Endothelial cell (in vitro differentiated cells): ENCODE results near the gene EP400. TPM values are rescaled to one million over a fixed set of nuclear protein-coding genes. Genes with fewer than 3 reads are reported as not detected.
"Not testable (repeated sequence)": the region's sequence is repeated elsewhere in the genome, so short reads cannot be mapped to it uniquely, and the experiment has no call there.

Source experiments
- DNase-seq: peaks from one replicate; pipeline ENCODE4 v3.0.0; 2021; ENCODE audit warnings: low spot score
- H3K27ac Mint-ChIP-seq: one replicate; pipeline ENCODE4 v1.8.0; 2021; ENCODE audit warnings: mixed read lengths, inconsistent platforms; ENCODE audit not compliant: unreplicated experiment
- H3K27me3 Mint-ChIP-seq: one replicate; pipeline ENCODE4 v1.8.0; 2021; ENCODE audit warnings: mild to moderate bottlenecking, moderate library complexity, mixed read lengths, inconsistent platforms; ENCODE audit not compliant: unreplicated experiment
- H3K36me3 Mint-ChIP-seq: one replicate; pipeline ENCODE4 v1.8.0; 2021; ENCODE audit warnings: mild to moderate bottlenecking, low read depth, mixed read lengths, inconsistent platforms; ENCODE audit not compliant: unreplicated experiment
- H3K4me1 Mint-ChIP-seq: one replicate; pipeline ENCODE4 v1.8.0; 2021; ENCODE audit warnings: mild to moderate bottlenecking, mixed read lengths, inconsistent platforms; ENCODE audit not compliant: unreplicated experiment
- H3K4me3 Mint-ChIP-seq: one replicate; pipeline ENCODE4 v1.8.0; 2021; ENCODE audit warnings: mild to moderate bottlenecking, mixed read lengths, inconsistent platforms; ENCODE audit not compliant: unreplicated experiment
- H3K9me3 Mint-ChIP-seq: one replicate; pipeline ENCODE4 v1.8.0; 2021; ENCODE audit warnings: mixed read lengths, inconsistent platforms; ENCODE audit not compliant: unreplicated experiment
- CTCF ChIP-seq: fragments of 200-600 bp; sonication (generic); IDR thresholded peaks from one replicate; pipeline ENCODE4 v1.5.0; 2021; ENCODE audit warnings: antibody characterized with exemption; ENCODE audit not compliant: unreplicated experiment
- total RNA-seq: library from RNA; stranded (reverse); fragmentation: NEBNext Ultra II Directional; extraction: Animal tissue kit (Norgen Biotek cat#: 25700); gene quantifications from one replicate; pipeline ENCODE4 v1.2.1, GENCODE V29; 2021; ENCODE audit not compliant: unreplicated experiment

EP400 gene
- total RNA-seq, 1 donor from 2014 or later: 66.2 TPM

GRCh38 chr12:131983554-131983953, 33.8 kb downstream of the EP400 start:
- no peaks in the 10 kb centered on the region for H3K9me3 Mint-ChIP-seq
- no peaks in the 10 kb centered on the region for H3K4me1 Mint-ChIP-seq
- H3K36me3 Mint-ChIP-seq: peaks cover 32% of the 10 kb centered on the region
- no peak overlapping the region for H3K27ac Mint-ChIP-seq
- no peak for TF ChIP-seq CTCF
- DNase-seq: no peak
- no peaks in the 10 kb centered on the region for H3K27me3 Mint-ChIP-seq
- H3K4me3 Mint-ChIP-seq: no peak overlapping the region

DNA sequence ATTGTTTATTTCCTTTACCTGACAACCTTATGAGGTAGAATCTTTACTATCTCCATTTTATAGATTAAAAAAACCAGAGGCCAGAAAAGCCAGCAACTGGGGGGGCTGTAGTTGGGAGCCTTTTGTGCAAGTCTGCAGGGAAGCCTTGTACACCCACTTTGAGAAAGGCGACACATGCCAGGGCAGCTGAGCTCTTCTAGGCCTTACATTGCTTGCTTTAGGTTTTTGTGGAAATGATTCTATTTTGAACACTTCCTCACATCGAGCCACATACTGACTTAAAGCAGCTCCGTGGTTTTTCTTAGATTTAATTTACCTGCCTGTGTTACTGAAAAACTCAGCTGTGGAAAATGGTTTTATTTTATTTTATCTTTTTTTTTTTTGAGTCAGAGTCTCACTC, 34.6 kb downstream of the EP400 start:
- no peak for TF ChIP-seq CTCF
- Mint-ChIP-seq H3K4me1 (no peaks in the 10 kb centered on the region), H3K27me3 (no peaks in the 10 kb centered on the region), H3K4me3 (no peak overlapping the region), H3K27ac (no peak overlapping the region), H3K9me3 (no peaks in the 10 kb centered on the region), H3K36me3 (peaks cover 36% of the 10 kb centered on the region)
- DNase-seq: no peak

DNA sequence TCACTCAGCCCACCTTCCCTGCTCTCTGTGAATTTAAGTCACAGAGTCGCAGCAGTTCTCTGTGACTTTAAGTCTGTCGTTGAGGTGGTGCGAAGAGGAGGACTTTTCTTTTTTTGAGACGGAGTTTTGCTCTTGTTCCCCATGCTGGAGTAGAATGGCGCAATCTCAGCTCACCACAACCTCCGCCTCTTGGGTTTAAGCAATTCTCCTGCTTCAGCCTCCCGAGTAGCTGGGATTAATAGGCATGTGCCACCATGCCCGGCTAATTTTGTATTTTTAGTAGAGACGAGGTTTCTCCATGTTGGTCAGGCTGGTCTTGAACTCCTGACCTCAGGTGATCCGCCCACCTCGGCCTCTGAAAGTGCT, 35.8 kb downstream of the EP400 start:
- not testable (repeated sequence) for H3K9me3 Mint-ChIP-seq, H3K4me1 Mint-ChIP-seq, DNase-seq, H3K4me3 Mint-ChIP-seq, H3K27ac Mint-ChIP-seq, H3K27me3 Mint-ChIP-seq
- H3K36me3 Mint-ChIP-seq: peaks cover 41% of the 10 kb centered on the region

- Mint-ChIP-seq H3K4me1 (no peaks in the 10 kb centered on the region), H3K36me3 (peaks cover 42% of the 10 kb centered on the region), H3K4me3 (peak overlapping the region; percentile 74), H3K27me3 (no peaks in the 10 kb centered on the region), H3K27ac (no peak overlapping the region), H3K9me3 (no peaks in the 10 kb centered on the region)
- TF ChIP-seq CTCF: no peak
- DNase-seq: no peak
Observed at GRCh38 chr12:131986361-131986760, 36.6 kb downstream of the EP400 start.

GRCh38 chr12:131986910-131987309, 37.2 kb downstream of the EP400 start:
- Mint-ChIP-seq H3K4me1 (no peaks in the 10 kb centered on the region), H3K27ac (no peak overlapping the region), H3K9me3 (no peaks in the 10 kb centered on the region), H3K4me3 (peak overlapping the region; percentile 18), H3K27me3 (no peaks in the 10 kb centered on the region), H3K36me3 (peaks cover 38% of the 10 kb centered on the region)
- TF ChIP-seq CTCF: no peak
- DNase-seq: no peak

GRCh38 chr12:131987552-131987951, 37.8 kb downstream of the EP400 start:
- Mint-ChIP-seq H3K4me1 (no peaks in the 10 kb centered on the region), H3K27me3 (no peaks in the 10 kb centered on the region), H3K4me3 (no peak overlapping the region), H3K9me3 (no peaks in the 10 kb centered on the region), H3K36me3 (peaks cover 34% of the 10 kb centered on the region), H3K27ac (peak overlapping the region; percentile 3)
- no peak for DNase-seq
- TF ChIP-seq CTCF: no peak
